ENCODE results near the gene POMT1. TPM values are rescaled to one million over a fixed set of nuclear protein-coding genes. Genes with fewer than 3 reads are reported as not detected.

Gene POMT1
- total RNA-seq, 1 experiment from 2014 or later, result 39.6 TPM

GRCh38 chr9:131474711-131475110 lies 28.0 kb upstream of the POMT1 start:
- Histone ChIP-seq H3K9me3 (ENCODE audit: low read depth, low read length, poor library complexity, severe bottlenecking) (no peaks in the 10 kb centered on the region), H3K4me3 (ENCODE audit: low read depth, low read length, poor library complexity, severe bottlenecking) (no peak overlapping the region), H3K4me1 (ENCODE audit: insufficient read depth, low read length, poor library complexity, severe bottlenecking) (no peaks in the 10 kb centered on the region), H3K27me3 (replicated peaks; ENCODE audit: insufficient read depth, low read depth, low read length, poor library complexity) (no peaks in the 10 kb centered on the region), H3K27ac (ENCODE audit: low read depth, low read length, poor library complexity, severe bottlenecking) (no peak overlapping the region), H3K36me3 (ENCODE audit: insufficient read depth, low read length, poor library complexity, severe bottlenecking) (peaks cover 98% of the 10 kb centered on the region)
- no peak for TF ChIP-seq EZH2 (IDR thresholded peaks at IDR 0.05; ENCODE audit: borderline replicate concordance, low read depth, low read length, poor library complexity, severe bottlenecking)
- no peak for TF ChIP-seq CTCF (conservative IDR thresholded peaks at IDR 0.05; ENCODE audit: low read depth, low read length)
- no peak for DNase-seq (ENCODE audit: low spot score)
- no TSS peak for BruUV-seq (replicated peaks)
- ChIA-PET CTCF (no interaction called here), POLR2A (ENCODE audit: low non-redundant PET) (no interaction called here)
- intact Hi-C loops (cut with micrococcal nuclease; ENCODE audit: unreplicated experiment), result no loop called here

DNA sequence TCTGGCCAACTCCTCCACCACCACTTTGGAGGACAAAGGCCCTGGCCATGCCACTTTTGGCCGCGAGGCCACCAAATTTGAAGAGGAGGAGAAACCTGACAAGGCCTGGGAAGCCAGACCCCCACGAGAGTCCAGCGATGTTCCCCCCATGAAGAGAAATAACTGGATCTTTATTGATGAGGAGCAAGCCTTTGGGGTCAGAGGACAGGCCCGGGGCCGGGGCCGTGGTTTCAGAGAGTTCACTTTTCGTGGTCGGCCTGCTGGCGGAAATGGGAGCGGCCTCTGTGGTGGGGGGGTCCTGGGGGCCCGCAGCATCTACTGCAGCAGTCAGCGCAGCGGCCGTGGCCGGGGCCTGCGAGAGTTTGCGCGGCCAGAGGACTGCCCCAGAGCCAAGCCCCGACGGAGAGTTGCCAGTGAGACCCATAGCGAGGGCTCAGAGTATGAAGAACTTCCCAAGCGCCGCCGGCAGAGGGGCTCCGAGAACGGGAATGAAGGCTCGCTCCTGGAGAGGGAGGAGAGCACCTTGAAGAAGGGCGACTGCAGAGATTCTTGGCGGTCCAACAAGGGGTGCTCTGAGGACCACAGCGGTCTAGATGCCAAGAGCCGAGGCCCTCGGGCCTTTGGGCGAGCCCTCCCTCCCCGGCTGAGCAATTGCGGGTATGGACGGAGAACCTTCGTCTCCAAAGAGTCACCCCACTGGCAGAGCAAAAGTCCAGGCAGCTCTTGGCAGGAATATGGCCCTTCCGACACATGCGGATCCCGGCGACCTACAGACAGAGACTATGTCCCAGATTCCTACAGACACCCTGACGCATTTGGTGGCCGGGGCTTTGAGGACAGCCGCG lies 27.4 kb upstream of the POMT1 start:
- Histone ChIP-seq H3K27me3 (replicated peaks; ENCODE audit: insufficient read depth, low read depth, low read length, poor library complexity) (no peaks in the 10 kb centered on the region), H3K4me1 (ENCODE audit: insufficient read depth, low read length, poor library complexity, severe bottlenecking) (no peaks in the 10 kb centered on the region), H3K36me3 (ENCODE audit: insufficient read depth, low read length, poor library complexity, severe bottlenecking) (peaks cover 98% of the 10 kb centered on the region), H3K9me3 (ENCODE audit: low read depth, low read length, poor library complexity, severe bottlenecking) (no peaks in the 10 kb centered on the region), H3K4me3 (ENCODE audit: low read depth, low read length, poor library complexity, severe bottlenecking) (no peak overlapping the region), H3K27ac (ENCODE audit: low read depth, low read length, poor library complexity, severe bottlenecking) (no peak overlapping the region)
- POLR2A ChIA-PET (ENCODE audit: low non-redundant PET), result no interaction called here
- intact Hi-C loops (cut with micrococcal nuclease; ENCODE audit: unreplicated experiment), result no loop called here
- TF ChIP-seq CTCF (conservative IDR thresholded peaks at IDR 0.05; ENCODE audit: low read depth, low read length) (no peak), EZH2 (IDR thresholded peaks at IDR 0.05; ENCODE audit: borderline replicate concordance, low read depth, low read length, poor library complexity, severe bottlenecking) (no peak)
- BruUV-seq (replicated peaks), result TSS peak; percentile 58
- CTCF ChIA-PET, result interaction anchor here (1.0 kb wide), 1 partner anchor 125 kb away, joined by 4 read pairs; no protein-coding TSS in a partner anchor
- no peak for DNase-seq (ENCODE audit: low spot score)

DNA sequence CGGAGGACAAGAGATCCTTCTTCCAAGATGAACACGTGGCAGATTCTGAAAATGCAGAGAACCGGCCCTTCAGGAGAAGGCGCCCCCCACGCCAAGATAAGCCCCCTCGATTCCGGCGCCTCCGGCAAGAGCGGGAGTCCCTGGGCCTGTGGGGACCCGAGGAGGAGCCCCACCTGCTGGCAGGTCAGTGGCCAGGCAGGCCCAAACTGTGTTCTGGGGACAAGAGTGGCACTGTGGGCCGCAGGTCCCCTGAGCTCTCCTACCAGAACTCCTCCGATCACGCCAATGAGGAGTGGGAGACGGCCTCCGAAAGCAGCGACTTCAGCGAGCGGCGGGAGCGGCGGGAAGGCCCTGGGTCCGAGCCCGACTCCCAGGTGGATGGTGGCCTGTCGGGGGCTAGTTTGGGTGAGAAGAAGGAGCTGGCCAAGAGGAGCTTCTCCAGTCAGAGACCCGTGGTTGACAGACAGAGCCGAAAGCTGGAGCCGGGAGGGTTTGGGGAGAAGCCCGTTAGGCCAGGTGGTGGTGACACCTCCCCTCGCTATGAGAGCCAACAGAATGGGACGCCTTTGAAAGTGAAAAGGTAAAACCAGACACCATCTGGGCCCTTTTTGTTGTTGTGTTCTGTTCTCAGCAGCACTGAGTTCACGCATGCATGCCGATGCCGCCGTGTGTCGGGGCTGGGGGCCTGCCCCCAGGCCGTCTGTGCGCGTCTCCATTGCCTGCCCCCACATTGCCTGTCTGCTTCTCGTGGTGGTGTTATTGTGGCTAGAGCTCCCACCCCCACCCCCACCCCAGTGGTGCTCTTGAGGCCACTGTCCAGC lies 26.6 kb upstream of the POMT1 start:
- no TSS peak for BruUV-seq (replicated peaks)
- Histone ChIP-seq H3K9me3 (ENCODE audit: low read depth, low read length, poor library complexity, severe bottlenecking) (no peaks in the 10 kb centered on the region), H3K27ac (ENCODE audit: low read depth, low read length, poor library complexity, severe bottlenecking) (no peak overlapping the region), H3K4me1 (ENCODE audit: insufficient read depth, low read length, poor library complexity, severe bottlenecking) (no peaks in the 10 kb centered on the region), H3K4me3 (ENCODE audit: low read depth, low read length, poor library complexity, severe bottlenecking) (no peak overlapping the region), H3K27me3 (replicated peaks; ENCODE audit: insufficient read depth, low read depth, low read length, poor library complexity) (no peaks in the 10 kb centered on the region), H3K36me3 (ENCODE audit: insufficient read depth, low read length, poor library complexity, severe bottlenecking) (peaks cover 96% of the 10 kb centered on the region)
- intact Hi-C loops (cut with micrococcal nuclease; ENCODE audit: unreplicated experiment), result no loop called here
- CTCF ChIA-PET, result interaction anchor here (1.0 kb wide), 1 partner anchor 126 kb away, joined by 4 read pairs; no protein-coding TSS in a partner anchor
- POLR2A ChIA-PET (ENCODE audit: low non-redundant PET), result no interaction called here
- no peak for DNase-seq (ENCODE audit: low spot score)
- TF ChIP-seq EZH2 (IDR thresholded peaks at IDR 0.05; ENCODE audit: borderline replicate concordance, low read depth, low read length, poor library complexity, severe bottlenecking) (no peak), CTCF (conservative IDR thresholded peaks at IDR 0.05; ENCODE audit: low read depth, low read length) (peak; percentile 44; the same call in 1 of the 2 replicates)

Data from A673 (cell line).